Activated CD4-positive, CD25-positive, alpha-beta regulatory T cell treated with anti-CD3 and anti-CD28 coated beads, Interleukin-2, amount 50 U/mL, for 72 hours (primary cell): Measurements from ENCODE around the gene RUNX2.
"Not testable (repeated sequence)": the region's sequence is repeated elsewhere in the genome, so short reads cannot be mapped to it uniquely, and the experiment has no call there.

Source experiments
- DNase-seq: peaks from one replicate; pipeline ENCODE4 v3.0.0; 2021

RUNX2 gene

DNA sequence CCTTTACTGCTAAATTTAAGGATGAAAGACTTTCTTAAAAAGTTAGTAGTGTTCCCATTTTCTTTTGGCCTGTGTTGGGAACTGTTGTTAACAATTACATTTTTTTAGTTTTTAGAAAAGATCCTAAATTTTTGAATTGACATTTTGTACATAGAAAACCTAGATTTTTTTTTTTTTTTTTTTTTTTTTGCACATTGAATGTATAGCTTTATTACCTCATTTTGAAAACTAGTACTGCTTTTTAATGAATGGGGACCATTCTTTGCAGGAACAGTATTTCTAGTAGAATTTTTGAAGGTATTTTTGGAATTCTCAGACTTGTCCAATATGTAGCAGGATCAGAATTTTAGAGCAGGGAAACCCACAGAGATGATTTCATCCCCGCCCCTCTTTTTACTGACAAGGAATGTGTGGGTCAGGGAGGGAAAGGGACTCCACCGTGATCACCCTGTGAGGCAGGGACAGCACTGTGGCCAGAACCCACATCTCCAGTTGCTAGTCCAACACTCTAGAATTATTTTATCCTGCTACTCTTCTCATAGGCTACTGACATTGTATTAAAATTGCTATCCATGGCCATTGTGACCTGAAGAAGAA, 204.0 kb downstream of the RUNX2 start:
- DNase-seq = no peak

- no peak for DNase-seq
Observed at GRCh38 chr6:45532721-45533210, 204.6 kb downstream of the RUNX2 start.

DNA sequence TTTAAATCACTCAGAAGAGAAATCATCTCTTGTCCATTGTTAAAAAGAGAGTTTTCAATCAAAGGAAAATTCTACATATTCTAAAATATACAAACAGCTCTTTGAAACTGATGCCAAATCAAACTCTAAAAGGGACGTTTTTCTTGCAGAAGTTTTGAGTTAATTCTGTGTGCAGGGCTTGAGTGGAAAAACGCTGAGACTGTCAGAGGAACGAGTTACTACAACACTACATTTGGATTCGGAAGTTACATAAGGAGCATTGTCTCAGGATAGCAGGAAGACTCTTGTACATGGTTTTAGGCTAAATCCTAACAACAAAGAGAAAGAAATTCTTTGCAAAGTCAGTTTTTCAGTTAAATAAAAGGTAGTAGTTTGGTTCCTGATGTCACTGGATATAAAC, 205.3 kb downstream of the RUNX2 start:
- no peak for DNase-seq

- no peak for DNase-seq
Observed at GRCh38 chr6:45535933-45536332, 207.8 kb downstream of the RUNX2 start.

GRCh38 chr6:45537539-45537938, 209.4 kb downstream of the RUNX2 start:
- no peak for DNase-seq

DNA sequence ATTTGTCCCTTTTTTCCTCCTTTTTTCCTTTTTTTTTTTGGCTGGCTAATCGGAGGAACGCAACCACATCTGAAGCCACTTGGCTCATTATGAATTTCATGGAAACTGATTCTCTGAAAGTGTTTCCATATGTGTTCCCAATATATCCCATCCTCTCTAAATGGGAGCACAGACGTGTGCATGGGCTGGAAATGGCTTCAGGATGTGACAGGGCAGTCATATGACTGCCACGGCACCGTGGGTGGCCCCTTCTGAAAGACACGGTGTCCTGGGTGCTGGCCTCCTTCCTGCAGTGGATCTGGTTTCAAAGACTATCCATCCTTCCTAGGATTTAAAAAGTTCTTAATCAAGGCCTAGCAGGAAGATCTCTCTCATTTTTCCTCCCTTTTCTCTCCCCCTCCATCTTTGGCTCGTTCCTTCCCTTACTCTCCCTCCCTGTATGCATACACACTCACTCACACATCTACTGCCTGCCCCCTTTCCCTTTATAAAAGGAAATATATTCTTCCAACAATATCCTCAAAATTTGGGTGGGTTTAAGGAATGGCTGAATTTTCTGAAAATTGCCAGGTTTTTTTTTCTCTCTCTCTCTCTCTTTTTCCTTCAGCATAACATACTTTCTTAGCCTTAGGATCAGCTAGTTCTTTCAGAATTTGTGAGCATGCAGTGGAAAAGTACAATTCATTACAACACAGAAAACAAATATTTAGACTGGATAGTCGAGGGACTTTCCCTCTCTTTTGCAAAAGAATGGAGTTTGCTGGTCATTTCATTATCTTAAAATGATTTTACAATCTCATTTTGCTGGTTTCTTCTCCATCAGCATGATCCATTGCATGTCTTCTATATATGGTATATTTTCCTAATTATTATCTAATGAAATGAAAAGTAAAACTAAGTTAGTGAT, 210.8 kb downstream of the RUNX2 start:
- DNase-seq = no peak

- no peak for DNase-seq
Observed at GRCh38 chr6:45540375-45540920, 212.3 kb downstream of the RUNX2 start.

GRCh38 chr6:45541934-45542333, 213.8 kb downstream of the RUNX2 start:
- DNase-seq = no peak

- no peak for DNase-seq
Observed at GRCh38 chr6:45543298-45544235, 215.4 kb downstream of the RUNX2 start.

DNA sequence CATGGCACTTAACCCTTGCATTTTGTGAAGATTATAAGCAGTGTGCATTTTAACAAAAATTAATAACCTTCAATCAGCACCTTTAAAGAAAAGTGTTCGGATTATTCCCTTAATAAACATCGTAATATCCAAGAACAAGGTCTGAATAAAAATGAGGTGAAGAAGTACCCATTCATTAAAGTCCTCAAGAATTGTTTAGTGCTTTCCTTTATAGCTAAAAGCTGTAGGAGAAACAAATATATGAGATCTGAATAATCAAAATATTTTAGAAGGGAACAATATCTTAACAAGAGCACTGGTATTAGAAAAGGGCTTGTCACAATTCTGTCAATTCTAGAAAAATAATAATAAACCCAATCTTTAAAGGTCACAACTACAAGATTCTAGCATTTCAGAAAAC, 217.3 kb downstream of the RUNX2 start:
- DNase-seq = no peak

DNA sequence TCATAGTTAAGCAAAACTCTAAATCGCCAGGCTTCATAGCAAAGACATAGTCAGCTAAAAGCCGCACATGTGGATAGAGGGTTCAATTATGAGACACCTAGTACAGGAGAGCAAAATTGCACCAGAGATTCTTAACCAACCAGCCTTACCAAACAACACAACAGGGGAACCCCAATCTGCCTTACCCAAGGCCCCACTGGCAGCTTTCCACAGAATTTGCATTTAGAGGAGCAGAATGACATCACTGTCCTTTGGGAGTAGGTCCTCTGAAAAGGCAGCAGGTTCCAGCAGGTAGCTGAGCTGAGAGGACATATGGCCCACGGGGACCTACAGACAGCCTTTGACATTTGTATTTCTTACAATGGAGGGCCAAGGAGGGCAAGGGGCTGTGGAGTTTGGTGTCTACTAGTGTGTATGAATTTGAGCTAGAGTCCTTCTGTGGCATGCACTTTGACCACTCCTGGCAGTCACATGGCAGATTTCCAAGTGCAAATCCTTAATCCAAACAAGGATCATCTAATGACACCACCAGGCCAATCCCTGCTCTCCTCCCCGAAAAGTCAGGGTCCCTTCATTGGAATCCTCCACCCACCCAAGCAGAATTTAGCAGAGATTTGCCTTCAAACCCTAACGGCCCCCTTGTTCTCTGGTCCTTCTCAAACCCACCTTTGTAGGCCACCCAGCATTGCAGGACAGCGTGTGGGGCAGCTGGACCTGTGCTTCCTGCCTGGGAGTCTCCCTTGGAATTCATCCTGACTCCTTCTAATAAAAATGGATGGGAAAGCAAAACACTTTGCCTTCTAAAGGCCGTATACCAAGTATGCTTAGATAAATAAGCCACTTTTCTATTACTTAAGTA, 220.8 kb downstream of the RUNX2 start:
- no peak for DNase-seq

- DNase-seq = no peak
Observed at GRCh38 chr6:45552536-45552935, 224.4 kb downstream of the RUNX2 start.

GRCh38 chr6:45553730-45554344, 225.7 kb downstream of the RUNX2 start:
- no peak for DNase-seq

- DNase-seq = no peak
Observed at GRCh38 chr6:45554591-45554990, 226.5 kb downstream of the RUNX2 start.

DNA sequence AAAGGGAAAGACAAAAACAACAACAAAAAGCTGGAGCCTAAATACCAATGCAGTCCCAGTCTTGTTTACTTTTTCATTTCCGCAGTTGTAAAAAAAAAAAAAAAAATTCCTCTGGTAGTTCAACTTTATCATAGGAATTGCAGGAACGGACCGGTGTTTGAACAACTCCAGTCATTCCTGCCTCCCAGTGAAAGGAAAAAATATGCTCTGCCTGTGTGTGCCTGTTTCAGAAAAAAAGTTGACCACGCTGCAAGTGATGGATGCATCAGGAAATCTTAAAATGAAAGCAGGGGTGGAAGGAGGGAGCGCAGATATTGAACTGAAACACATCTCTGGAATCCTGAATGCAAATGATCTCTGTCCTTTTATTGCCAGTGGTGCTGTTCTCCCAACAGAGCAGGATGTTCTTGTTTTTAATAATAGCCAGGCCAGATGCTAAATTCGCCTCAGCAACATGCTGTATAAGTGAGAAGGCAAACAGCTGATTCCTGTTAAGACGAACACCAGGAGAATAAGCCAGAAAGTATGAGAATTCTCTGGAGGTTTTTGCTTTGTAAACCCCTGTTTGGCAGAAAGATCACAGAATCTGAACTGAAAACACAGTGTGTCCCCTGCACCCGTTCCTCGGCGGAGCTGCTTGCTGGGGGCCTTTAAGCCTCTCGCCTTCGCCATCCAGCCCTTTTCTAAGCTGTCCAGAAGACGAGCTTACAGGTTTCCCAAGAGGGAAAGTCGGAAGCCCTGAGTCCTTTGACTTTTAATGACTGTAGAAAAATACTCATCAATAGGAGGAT, 228.0 kb downstream of the RUNX2 start:
- no peak for DNase-seq

DNA sequence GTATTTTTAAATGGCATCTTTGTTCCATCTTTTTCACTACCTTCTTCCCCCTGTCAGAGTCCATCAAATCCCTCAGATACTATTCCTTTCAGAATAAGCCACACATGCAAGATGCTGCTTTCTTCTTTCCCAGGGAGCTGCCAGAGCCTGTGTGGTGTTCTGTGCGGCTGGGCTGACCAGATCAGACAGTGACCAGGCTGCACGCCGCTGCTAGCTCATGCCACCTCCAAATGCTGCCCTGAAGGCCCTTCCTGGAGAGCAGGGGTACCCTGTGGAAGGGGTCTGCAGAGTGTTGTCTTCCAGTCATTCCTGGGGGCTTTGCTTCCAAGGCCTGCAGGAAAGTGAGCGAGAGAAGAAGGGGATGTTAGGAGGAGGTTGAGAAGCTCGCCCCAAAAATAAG, 228.7 kb downstream of the RUNX2 start:
- no peak for DNase-seq

DNA sequence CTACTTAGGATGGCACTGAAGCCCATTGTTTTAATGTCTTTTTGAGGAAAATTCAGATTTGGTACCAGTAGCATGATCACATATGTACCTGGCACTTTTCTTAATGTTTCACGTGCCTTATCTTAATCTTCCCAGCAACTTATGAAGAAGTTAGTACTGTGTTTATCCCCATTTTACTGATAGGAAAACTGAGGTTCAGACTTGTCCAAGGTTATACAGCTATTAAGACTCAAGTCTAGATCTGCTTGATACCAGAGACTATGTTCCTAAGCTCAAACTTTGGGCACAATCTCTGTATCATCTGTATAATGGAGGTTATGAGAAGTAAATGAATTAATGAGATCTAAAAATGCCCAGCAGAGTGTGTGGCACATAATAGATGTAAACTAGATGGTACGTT, 229.3 kb downstream of the RUNX2 start:
- no peak for DNase-seq

DNA sequence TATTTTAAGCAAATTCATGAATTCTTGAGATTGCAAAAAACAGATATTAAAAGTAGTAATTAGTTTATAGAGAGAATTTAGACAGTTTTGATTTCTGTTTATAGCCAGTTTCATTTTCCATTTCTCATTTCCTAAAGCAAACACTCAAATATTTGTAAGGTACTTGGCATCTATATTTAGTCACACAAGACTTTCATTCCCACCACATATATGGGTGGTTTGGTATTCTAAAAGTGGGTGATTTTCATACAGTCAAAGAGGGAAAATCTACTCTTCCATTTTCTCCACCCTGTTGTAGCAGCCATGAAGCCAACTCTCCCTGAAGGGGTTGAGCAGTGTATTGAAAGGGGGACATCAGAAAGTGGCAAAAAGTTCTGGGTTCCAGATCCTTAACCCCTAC, 230.7 kb downstream of the RUNX2 start:
- no peak for DNase-seq

DNA sequence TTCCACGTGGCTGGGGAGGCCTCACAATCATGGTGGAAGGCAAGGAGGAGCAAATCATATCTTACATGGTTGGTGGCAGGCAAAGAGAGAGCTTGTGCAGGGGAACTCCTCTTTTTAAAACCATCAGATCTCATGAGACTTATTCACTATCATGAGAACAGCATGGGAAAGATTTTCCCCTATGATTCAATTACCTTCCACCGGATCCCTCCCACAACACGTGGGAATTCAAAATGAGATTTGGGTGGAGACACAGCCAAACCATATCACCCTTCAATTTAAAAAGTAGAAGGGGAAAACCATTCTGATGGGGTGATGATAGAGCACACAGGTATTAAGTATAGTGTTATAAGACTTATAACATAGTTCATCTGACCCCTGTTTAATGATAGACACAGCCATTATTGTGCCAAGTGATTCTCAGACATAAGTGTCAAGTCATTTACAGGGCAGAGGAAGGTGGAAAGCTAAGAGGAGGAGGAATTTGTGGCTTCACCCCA, 232.2 kb downstream of the RUNX2 start:
- not testable (repeated sequence) for DNase-seq

DNA sequence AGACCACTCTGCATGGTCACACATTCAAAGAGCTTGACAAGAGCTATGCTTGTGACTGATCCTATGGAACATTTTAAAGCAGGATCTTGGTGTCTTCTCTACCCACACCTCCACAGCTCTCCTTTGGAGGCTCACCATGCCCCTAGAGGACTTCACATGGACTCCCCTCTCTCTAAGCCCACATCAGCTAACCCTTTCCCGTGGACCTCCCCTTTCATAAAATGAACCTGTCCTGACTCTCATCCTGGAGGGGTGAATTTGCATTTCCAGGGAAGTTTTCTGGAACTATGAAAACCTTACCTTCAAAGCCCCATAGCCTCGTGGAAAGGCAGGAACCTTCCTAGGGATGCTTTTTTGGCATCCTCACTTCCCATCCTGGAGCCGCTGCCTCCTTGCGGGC, 234.0 kb downstream of the RUNX2 start:
- no peak for DNase-seq
